Kidney epithelial cell (primary cell): ENCODE measurements around the gene EPRS1. TPM values are rescaled to one million over a fixed set of nuclear protein-coding genes. Genes with fewer than 3 reads are reported as not detected.
"Not testable (repeated sequence)": the region's sequence is repeated elsewhere in the genome, so short reads cannot be mapped to it uniquely, and the experiment has no call there.

Experiments used
- DNase-seq: peaks from one replicate; pipeline ENCODE4 v3.0.0-alpha.2; 2010; ENCODE audit warnings: low read depth
- H3K27me3 ChIP-seq: 2 replicates; pipeline ENCODE4 v1.6.0; 2011; ENCODE audit warnings: low read length; ENCODE audit not compliant: control insufficient read depth, insufficient read depth
- H3K36me3 ChIP-seq: 2 replicates; pipeline ENCODE4 v1.5.1; 2011; ENCODE audit warnings: low read length; ENCODE audit not compliant: control insufficient read depth, insufficient read depth
- H3K4me3 ChIP-seq: 2 replicates; pipeline ENCODE4 v1.5.1; 2011; ENCODE audit warnings: low read depth, mild to moderate bottlenecking, control low read depth, low read length
- CTCF ChIP-seq: IDR thresholded peaks from 2 replicates; pipeline ENCODE4 v1.5.1; 2011; ENCODE audit warnings: mild to moderate bottlenecking, moderate library complexity, low read length, control low read depth, inconsistent platforms; ENCODE audit not compliant: insufficient read depth, poor library complexity, severe bottlenecking
- total RNA-seq: library from RNA; depleted of rRNA; stranded (reverse); fragments of >200 nt; gene quantifications from 2 replicates; pipeline ENCODE4 v1.2.3, GENCODE V29; 2015

EPRS1 gene
- total RNA-seq, 1 donor from 2014 or later = 113 TPM

GRCh38 chr1:220043646-220044045 is 2.7 kb downstream of the EPRS1 start:
- peaks cover 2% of the 10 kb centered on the region for H3K36me3 ChIP-seq
- no peaks in the 10 kb centered on the region for H3K27me3 ChIP-seq
- TF ChIP-seq CTCF = no peak
- DNase-seq = no peak
- H3K4me3 ChIP-seq = no peak overlapping the region

GRCh38 chr1:220040028-220040596 is 6.2 kb downstream of the EPRS1 start:
- no peak overlapping the region for H3K4me3 ChIP-seq
- TF ChIP-seq CTCF = no peak
- DNase-seq = no peak
- peaks cover 2% of the 10 kb centered on the region for H3K36me3 ChIP-seq
- H3K27me3 ChIP-seq = no peaks in the 10 kb centered on the region

- no peak for DNase-seq
- H3K4me3 ChIP-seq = no peak overlapping the region
- H3K27me3 ChIP-seq = no peaks in the 10 kb centered on the region
- peaks cover 2% of the 10 kb centered on the region for H3K36me3 ChIP-seq
- no peak for TF ChIP-seq CTCF
Observed at GRCh38 chr1:220038640-220039039, 7.7 kb downstream of the EPRS1 start.

GRCh38 chr1:220037810-220038209 is 8.5 kb downstream of the EPRS1 start:
- H3K36me3 ChIP-seq, DNase-seq, H3K4me3 ChIP-seq, H3K27me3 ChIP-seq: not testable (repeated sequence)

GRCh38 chr1:220032911-220033310 is 13.4 kb downstream of the EPRS1 start:
- H3K27me3 ChIP-seq = no peaks in the 10 kb centered on the region
- TF ChIP-seq CTCF = no peak
- H3K36me3 ChIP-seq = no peaks in the 10 kb centered on the region
- H3K4me3 ChIP-seq = no peak overlapping the region
- no peak for DNase-seq

- no peak for DNase-seq
- Histone ChIP-seq H3K36me3 (no peaks in the 10 kb centered on the region), H3K4me3 (no peak overlapping the region), H3K27me3 (no peaks in the 10 kb centered on the region)
- no peak for TF ChIP-seq CTCF
Observed at GRCh38 chr1:220031287-220031686, 15.0 kb downstream of the EPRS1 start.
